Right atrium auricular region (tissue), 2 donors: ENCODE results near the gene BEND3. TPM values are rescaled to one million over a fixed set of nuclear protein-coding genes. Genes with fewer than 3 reads are reported as not detected.
"Not testable (repeated sequence)": the region's sequence is repeated elsewhere in the genome, so short reads cannot be mapped to it uniquely, and the experiment has no call there.

Source experiments
- DNase-seq: peaks from one replicate; pipeline ENCODE4 v3.0.0-alpha.2; 2019; ENCODE audit warnings: low spot score
- H3K27ac ChIP-seq, 2 donors: fragments of 200-600 bp; sonication (generic); 1 replicate in 1 of 2; 2 replicates in 1 of 2; pipeline ENCODE4 v1.5.1; 2016 to 2019
- H3K27me3 ChIP-seq, 2 donors: fragments of 200-600 bp; sonication (generic); one replicate each; pipeline versions ENCODE4 v1.5.1 to v1.6.0; 2017 to 2019
- H3K36me3 ChIP-seq: fragments of 200-600 bp; sonication (generic); one replicate; pipeline ENCODE4 v1.5.1; 2016
- H3K4me1 ChIP-seq, 2 donors: fragments of 200-600 bp; sonication (generic); one replicate each; pipeline versions ENCODE4 v1.5.1 to v1.6.0; 2017 to 2019
- H3K4me3 ChIP-seq, 2 donors: fragments of 200-600 bp; sonication (generic); 1 replicate in 1 of 2; 2 replicates in 1 of 2; pipeline ENCODE4 v1.5.1; 2017 to 2019; ENCODE audit warnings: mild to moderate bottlenecking in 1 of 2, moderate library complexity in 1 of 2
- H3K9me3 ChIP-seq, 2 donors: fragments of 200-600 bp; sonication (generic); one replicate each; pipeline ENCODE4 v1.5.1; 2019
- CTCF ChIP-seq, 2 donors: fragments of 200-600 bp; sonication (generic); IDR thresholded peaks; one replicate each; pipeline ENCODE4 v1.5.1; 2019; ENCODE audit warnings: antibody characterized with exemption in 2 of 2
- total RNA-seq, 2 donors: library from RNA; depleted of rRNA; stranded (reverse); fragments of >200 nt; gene quantifications; one replicate each; pipeline ENCODE4 v1.1.0, GENCODE V29; 2016

BEND3 gene
- total RNA-seq, 2 donors from 2014 or later: 0.56 to 1.9 TPM

- no peak overlapping the region for H3K27ac ChIP-seq
- no peak overlapping the region for H3K4me3 ChIP-seq
- H3K9me3 ChIP-seq: no peaks in the 10 kb centered on the region
- no peaks in the 10 kb centered on the region for H3K36me3 ChIP-seq
- no peak for DNase-seq
- H3K27me3 ChIP-seq: no peaks in the 10 kb centered on the region
- TF ChIP-seq CTCF (IDR thresholded peaks at IDR 0.05): no peak
- peaks cover 0 to 16% of the 10 kb centered on the region in 2 donors for H3K4me1 ChIP-seq
These were observed 85.2 kb downstream of the BEND3 start for GRCh38 chr6:107030151-107030550.

GRCh38 chr6:107026965-107027364 is 88.3 kb downstream of the BEND3 start:
- H3K36me3 ChIP-seq: no peaks in the 10 kb centered on the region
- no peak overlapping the region for H3K27ac ChIP-seq
- DNase-seq: no peak
- H3K4me1 ChIP-seq: peaks cover 0 to 16% of the 10 kb centered on the region in 2 donors
- no peaks in the 10 kb centered on the region for H3K27me3 ChIP-seq
- no peak for TF ChIP-seq CTCF (IDR thresholded peaks at IDR 0.05)
- H3K9me3 ChIP-seq: no peaks in the 10 kb centered on the region
- H3K4me3 ChIP-seq: no peak overlapping the region

- no peak for DNase-seq
- H3K9me3 ChIP-seq: no peaks in the 10 kb centered on the region
- TF ChIP-seq CTCF (IDR thresholded peaks at IDR 0.05): no peak
These were observed 93.7 kb downstream of the BEND3 start for GRCh38 chr6:107021446-107022185.

GRCh38 chr6:107020239-107020638 is 95.1 kb downstream of the BEND3 start:
- no peak for DNase-seq
- Histone ChIP-seq H3K9me3 (no peaks in the 10 kb centered on the region), H3K27me3 (no peaks in the 10 kb centered on the region), H3K27ac (no peak overlapping the region), H3K4me1 (no peaks in the 10 kb centered on the region), H3K36me3 (no peaks in the 10 kb centered on the region), H3K4me3 (no peak overlapping the region)
- TF ChIP-seq CTCF (IDR thresholded peaks at IDR 0.05): no peak

More at GRCh38 chr6:107021446-107022185, 93.7 kb downstream of the BEND3 start:
- H3K27me3 ChIP-seq: no peaks in the 10 kb centered on the region
- H3K4me1 ChIP-seq: no peaks in the 10 kb centered on the region
- H3K36me3 ChIP-seq: no peaks in the 10 kb centered on the region
- H3K4me3 ChIP-seq: no peak overlapping the region
- no peak overlapping the region for H3K27ac ChIP-seq

GRCh38 chr6:107019628-107020027 is 95.7 kb downstream of the BEND3 start:
- not testable (repeated sequence) for H3K27me3 ChIP-seq, DNase-seq, H3K36me3 ChIP-seq, H3K27ac ChIP-seq, H3K4me1 ChIP-seq, H3K4me3 ChIP-seq, H3K9me3 ChIP-seq

GRCh38 chr6:107019047-107019446 is 96.3 kb downstream of the BEND3 start:
- Histone ChIP-seq H3K9me3 (no peaks in the 10 kb centered on the region), H3K36me3 (no peaks in the 10 kb centered on the region), H3K27me3 (no peaks in the 10 kb centered on the region), H3K27ac (no peak overlapping the region), H3K4me3 (no peak overlapping the region), H3K4me1 (no peaks in the 10 kb centered on the region)
- no peak for DNase-seq
- TF ChIP-seq CTCF (IDR thresholded peaks at IDR 0.05): no peak

Other genes starting within 250 kb of the BEND3 start
- under 1 TPM; 0.41 to 0.63 TPM for gene CD24, start 140.8 kb downstream of the BEND3 start, total RNA-seq
- gene MTRES1, start 87.3 kb downstream of the BEND3 start, total RNA-seq: 10 to 100 TPM in 1 of 2 donors, 1 to 10 TPM in 1; 10.0 to 22.2 TPM